ENCODE results near the gene MRTO4.
A peak's percentile ranks its signal among the peaks of the same experiment; 100 is the strongest.
"Not testable (repeated sequence)": the region's sequence is repeated elsewhere in the genome, so short reads cannot be mapped to it uniquely, and the experiment has no call there.

Gene MRTO4

DNA sequence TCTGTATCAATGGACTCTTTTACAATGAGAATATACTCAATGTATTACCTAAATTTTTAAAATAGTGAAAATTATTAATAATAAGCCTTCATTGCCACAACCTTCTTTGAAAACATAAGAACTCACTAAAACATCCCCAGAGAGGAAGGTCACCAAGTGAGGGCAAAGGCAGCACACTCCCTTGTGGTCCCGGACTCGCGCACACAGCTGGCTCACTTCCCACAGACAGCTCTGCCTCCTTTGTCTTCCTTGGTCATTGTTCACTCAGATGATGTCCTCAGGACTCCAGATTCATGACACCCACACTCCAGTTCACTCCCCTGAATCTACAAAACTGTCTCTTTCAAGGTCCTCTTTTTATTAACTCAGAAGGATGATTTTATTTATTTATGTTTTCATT is 22.4 kb upstream of the MRTO4 start:
- no peak for DNase-seq

DNA sequence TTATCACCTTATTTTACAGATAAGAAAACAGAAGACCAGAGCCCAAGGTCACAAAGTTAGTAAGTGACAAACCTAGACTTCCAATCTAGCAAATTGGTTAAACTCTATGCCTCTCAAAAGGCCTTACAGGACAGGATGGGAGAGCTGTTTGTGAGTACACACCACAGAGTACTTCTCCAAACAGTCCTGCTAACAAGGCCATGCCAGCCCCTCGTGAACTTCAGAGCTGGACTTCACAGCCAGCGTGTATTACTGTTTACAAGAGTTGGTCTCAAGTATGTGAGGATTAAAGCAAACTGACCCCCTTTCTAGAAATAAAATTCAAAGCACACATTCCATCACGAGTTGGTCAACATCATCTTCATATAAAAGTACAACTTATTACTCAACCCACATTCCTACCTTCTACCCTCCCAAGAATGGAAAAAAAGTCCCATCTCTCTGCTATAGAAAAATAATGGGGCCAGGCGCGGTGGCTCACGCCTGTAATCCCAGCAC is 21.7 kb upstream of the MRTO4 start:
- DNase-seq: no peak

DNA sequence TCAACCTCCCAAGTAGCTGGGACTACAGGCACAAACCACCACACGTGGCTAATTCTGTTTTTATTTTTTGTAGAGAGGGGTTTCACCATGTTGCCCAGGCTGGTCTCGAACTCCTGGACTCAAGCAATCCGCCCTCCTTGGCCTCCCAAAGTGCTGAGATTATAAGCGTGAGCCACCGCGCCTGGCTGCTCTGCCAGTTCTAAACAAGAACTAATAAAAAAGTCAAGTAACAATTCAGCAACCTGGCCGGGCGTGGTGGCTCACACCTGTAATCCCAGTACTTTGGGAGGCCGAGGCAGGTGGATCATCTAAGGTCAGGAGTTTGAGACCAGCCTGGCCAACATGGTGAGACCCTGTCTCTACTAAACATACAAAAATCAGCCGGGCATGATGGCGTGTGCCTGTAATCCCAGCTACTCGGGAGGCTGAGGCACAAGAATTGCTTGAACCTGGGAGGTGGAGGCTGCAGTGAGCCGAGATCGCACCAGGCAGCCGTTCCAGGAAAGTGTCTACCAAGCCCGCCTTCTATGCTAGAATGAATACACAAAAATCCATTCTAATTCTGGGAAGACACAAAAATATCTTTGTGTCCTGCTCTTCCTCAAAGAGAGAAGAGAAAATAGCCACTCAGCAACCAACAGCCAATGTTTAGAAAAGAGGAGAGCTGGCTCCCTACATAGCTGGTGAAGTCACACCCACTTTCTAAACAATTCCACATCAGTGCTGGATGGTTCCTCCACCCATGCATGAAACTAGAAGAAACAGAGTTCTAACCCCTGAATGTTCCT is 19.7 kb upstream of the MRTO4 start:
- DNase-seq: not testable (repeated sequence)

DNA sequence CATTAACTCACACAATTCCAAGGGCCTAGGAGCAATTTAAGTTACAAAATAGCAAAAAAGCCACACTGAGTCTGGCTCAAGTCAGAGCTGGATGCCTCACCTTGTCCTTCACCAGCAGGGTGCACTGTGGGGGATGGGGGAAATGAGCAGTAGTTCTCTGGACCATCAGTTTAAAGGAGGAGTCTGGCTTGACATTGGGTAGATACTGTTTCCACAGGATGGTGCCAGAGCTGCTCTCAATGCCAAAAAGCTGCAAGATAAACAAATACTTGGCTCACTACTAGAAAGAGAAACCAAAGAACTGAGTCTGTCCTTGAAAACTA is 19.1 kb upstream of the MRTO4 start:
- DNase-seq: no peak

DNA sequence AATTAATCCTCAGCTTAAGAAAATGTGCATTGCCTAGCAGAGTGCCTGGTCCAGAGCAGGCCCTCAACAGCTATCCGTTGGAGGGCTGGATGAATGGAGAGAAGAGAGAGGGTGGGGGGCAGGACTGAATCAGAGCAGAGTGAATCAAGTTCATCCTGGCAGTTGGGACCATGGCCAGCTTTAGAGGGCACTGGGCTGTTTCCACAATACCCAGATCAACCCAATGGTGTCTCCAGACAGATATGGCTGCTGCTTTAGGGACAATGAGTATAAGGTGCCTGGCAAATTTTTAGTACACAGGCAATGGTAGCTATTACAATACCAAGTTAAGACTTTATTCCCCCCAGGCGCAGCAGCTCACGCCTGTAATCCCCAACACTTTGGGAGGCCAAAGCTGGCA is 17.4 kb upstream of the MRTO4 start:
- no peak for DNase-seq

DNA sequence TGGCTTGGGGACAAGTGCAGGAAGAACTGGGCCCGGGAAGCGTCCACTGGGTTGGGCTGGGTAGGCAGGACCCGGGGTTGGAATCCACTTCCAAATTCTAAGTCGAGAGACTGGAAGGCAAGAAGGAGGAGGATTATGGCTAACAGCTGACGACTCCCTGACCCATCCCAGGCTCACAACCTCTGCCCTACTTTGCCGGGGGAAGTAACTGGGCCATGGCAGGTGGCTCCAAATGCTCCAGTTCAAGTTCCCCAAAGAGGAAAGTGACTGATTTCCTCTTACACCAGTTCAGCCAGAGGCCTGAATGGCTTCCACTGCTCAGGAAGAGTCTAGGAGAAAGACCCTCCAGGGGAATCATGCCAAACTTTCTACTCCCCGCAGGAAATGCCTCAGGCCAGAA is 11.7 kb upstream of the MRTO4 start:
- no peak for DNase-seq

DNA sequence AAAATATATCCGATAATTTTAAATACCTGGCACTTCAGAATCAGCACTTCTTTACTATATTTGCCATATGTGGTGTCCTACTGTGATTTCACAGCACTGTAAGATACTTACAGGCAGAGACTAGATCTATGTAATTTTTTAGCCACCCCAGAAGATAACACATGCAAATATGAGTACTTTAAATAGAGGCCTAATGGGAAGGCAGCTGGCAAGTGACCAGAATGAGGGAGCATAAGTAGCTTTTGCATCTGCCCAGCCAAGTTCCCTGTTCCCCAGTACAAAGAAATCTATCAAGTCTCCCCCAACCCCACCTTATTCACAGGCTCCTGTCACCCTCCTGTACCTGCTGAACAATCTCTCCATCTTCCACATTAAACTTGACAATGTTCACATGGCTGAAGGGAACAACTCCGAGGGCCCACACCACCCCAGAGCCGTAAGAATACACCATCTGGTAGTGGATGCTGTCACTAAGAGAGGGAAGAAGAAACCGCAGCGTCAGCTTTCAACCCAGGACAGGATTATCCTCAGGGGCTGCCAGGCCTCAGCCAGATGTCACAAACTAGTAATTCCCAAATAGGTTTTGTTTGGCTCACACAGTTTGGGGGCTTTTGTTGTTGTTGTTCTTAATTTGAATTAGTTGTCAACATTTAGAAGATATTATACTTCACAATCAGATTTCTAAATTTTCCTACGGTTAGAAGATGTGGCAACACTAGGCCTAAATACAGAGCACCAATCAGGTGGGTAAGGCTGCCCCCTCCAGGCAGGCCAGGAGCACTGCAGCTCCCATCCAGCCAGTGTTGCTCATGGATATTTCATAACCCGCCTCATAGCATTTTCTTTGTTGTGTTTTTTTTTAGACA is 10.7 kb upstream of the MRTO4 start:
- peak; percentile 56 to 74 for DNase-seq

DNA sequence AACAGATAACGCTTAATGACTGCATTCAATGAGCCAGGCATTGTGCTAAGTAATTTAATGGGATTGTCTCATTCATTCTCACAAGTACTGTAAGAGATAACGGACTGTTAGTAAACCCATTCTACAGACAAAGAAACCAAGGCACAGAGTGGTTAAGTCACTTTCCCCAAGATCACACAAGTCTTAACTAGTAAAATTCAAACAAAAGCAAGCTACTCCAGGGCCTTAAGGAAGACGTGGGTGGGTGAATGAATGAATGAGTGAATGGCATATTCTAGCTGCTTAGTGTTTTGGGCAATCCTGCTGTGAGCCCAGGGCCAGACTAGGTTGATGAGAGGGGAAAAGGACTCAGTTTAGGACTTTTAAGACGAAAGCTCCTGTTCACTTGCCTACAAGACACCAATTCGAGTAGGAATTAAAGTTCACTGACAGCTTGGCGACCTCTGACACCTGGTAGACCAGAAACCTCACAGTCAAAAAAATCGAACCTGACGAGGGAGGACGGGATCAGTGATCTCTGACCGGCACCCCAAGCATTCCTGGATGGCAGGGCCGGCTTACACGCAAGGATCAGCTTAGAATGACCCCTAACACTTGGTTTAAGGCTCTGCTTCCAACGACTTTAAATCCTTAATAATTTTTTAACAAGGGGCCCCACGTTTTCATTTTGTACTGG is 838 bp upstream of the MRTO4 start:
- DNase-seq: no peak

DNA sequence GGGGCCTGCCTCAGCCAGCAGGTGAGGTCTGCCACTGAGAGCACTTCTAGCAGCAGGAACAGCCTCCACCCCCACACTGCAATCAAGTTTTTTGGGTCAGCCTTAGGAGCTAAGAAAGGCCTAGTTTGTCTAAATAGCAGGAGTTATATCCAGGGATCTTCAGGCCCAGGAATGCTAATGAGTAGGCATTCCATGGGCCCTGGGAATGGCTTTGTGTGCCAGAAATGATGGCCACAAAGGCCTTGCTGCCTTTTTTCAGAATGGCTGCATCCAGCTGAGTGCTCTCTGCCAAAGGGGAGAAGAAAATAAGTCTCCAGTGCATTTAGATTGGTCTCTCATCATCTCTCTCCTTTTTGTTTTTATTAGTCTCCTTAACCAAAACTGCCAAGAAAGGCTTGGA is 2.8 kb downstream of the MRTO4 start:
- no peak for DNase-seq

DNA sequence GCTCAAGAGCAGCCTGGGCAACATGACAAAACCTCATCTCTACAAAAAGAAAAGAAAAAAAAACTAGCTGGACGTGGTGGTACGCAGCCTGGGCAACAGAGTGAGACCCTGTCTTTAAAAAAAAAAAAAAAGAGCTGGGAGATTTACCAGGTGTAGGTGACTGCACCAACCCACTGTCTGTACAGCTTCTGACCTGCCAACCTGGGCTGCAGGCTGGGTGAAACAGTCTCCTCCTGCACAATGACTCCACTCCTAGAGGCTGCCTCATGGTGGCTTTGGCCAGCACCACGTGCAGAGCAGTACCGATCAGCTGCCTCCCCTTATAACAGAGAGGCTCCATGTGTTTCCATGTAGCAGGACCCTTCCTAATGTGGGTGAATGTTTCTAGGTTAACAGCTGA is 3.7 kb downstream of the MRTO4 start:
- no peak for DNase-seq

DNA sequence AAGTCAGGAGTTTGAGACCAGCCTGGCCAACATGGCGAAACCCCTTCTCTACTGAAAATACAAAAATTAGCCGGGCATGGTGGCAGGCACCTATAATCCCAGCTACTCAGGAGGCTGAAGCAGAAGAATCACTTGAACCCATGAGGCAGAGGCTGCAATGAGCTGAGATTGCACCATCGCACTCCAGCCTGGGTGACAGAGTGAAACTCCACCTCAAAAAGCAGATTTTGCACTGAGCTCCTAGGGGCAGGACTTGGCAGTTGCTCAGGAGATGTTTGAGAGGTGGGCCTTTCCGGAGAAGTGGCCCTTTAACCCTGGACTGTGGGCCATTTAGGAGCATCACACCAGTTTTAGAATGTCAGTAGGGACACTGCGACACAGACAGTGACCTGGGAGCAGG is 4.7 kb downstream of the MRTO4 start:
- not testable (repeated sequence) for DNase-seq

DNA sequence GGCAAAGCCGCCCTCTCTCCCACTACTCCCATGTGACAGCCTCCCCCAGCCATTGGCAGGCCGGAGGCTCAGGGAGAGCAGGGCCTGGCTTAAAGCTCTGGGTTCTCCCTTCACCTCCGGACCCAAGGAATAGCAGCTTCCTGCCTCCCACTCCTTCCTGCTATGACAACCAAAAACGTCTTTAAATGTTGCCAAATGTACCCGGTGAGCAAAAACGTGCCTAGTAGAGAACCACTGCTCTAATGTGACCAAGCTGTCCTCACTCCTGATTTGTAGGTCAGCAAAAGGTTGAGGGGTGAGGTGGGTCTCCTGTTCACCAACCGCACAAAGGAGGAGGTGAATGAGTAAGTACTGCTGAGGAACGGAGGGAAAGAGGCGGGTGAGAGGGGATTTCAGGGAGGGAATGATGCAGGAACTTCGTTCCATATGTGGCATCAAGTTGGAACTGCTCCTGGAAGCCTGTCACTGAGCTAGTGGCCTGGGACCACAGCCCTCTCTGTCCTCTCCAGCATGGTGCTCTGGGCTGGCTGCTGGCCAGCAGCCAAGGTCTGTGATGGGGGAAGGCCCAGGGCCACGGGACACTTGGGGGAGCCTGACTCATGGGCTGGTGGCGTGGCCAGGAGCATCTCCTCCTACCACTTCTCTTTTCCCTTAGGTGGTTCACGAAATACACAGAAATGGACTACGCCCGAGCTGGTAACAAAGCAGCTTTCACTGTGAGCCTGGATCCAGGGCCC is 5.7 kb downstream of the MRTO4 start:
- no peak for DNase-seq

DNA sequence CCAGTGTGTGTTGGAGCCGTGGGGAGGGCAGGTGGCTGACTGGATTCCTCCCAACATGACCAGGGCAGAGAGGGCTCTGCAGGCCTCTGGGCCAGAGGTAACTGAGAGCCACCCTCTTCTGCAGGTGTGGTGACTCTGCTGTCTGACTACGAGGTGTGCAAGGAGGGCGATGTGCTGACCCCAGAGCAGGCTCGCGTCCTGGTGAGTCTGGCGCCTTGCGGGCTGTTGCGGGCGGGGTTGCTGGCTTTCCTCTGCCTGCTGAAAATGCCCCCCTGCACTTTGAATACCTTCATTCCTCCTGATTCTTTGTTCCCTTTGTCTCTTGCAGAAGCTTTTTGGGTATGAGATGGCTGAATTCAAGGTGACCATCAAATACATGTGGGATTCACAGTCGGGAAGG is 6.7 kb downstream of the MRTO4 start:
- no peak for DNase-seq

DNA sequence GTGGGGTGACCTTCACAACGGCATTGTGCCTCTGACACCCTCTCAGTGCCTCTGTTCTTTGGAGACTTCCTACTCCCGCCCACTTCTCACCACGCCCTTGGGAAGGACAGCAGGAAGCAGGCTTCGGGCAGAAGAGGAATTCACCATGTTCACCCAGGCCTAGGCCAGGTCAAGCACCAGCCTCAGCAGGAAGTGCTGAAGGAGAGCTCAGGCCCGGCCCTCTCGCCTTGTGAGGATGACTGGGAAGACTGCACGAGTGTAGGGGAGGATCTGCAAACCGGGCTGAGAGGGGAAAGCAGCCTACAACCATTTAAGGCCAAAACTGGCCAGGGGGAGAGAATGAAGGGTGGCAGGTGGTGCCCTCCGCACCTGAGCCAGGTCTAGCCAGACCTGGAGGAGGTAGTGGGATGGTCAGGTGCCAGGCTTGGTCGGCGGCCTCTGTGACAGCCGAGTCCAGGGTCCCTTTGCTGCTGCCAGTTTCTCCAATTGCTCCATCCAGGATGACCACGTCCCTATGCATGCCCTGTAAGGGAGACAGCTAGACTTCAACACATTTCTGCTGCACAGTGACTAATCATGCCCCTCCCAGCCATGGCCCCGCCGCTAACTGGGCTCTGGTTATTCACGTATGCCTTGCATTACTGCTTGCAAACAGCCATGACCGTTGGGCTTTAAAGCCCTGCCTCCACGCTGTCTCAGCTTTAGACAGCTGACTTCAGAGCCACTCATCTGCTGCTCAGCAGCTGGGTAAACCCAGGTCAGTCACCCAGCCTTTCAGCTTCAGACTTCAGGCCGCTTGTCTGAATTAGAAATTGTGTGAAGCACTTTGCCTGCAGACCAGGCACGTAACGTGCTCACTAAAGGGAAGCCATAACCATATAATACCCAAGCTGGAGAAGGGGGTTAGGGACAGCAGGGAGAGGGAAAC is 8.9 kb downstream of the MRTO4 start:
- DNase-seq: no peak

DNA sequence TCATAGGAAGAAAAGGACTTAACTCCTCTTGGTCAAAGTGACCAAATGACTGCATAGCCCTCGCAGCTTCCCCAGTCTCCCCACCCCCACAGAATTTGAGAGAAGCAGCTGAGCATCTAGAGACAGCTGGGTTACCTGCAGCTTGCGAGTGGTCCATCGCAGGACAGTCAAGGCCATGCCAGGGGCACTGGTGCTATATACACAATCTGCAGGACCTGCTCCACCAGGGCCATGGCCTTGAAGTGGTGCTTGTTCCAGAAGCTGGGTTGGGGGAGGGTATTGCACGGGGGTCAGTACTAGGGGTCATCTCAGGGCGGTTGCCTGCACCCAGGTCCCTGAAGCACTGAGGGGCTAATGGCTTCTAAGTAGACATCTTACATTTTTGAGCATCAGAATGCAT is 10.4 kb downstream of the MRTO4 start:
- DNase-seq: no peak

DNA sequence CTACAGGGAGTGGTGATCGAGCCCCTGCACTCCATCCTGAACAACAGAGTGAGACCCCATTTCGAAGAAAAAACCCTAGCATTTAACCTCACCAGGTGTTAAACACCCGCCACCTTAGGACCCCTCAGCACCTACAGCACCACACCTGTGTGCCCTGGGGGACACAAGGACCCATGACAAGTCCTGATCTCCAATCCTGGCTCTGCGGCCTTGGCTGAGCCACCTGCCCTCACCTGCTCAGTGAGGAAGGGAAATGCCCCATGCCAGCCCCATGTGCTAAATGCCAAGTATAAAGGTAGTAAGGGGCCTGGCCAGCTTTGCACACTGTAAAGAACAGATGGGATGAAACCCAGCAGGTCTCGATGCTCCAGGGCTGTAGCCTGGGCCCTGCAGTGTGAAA is 11.1 kb downstream of the MRTO4 start:
- no peak for DNase-seq

DNA sequence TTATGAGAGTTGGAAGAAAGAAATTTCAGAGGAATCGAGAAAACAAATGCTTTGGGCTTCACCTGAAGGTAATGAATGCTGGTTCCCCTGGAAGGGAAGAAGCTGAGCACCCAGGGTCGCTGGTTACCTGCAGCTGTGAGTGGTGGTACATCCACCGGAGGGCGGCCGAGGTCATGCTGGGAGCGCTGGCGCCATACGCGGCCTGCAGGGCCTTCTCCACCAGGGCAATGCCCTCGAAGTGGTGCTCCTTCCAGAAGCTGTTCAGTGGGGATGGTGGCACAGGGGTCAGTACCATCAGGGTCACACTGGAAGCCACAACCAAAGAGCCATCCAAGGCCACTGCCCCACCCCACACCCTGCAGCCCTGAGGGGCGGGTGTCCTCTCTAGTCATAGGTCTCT is 16.8 kb downstream of the MRTO4 start:
- DNase-seq: no peak

DNA sequence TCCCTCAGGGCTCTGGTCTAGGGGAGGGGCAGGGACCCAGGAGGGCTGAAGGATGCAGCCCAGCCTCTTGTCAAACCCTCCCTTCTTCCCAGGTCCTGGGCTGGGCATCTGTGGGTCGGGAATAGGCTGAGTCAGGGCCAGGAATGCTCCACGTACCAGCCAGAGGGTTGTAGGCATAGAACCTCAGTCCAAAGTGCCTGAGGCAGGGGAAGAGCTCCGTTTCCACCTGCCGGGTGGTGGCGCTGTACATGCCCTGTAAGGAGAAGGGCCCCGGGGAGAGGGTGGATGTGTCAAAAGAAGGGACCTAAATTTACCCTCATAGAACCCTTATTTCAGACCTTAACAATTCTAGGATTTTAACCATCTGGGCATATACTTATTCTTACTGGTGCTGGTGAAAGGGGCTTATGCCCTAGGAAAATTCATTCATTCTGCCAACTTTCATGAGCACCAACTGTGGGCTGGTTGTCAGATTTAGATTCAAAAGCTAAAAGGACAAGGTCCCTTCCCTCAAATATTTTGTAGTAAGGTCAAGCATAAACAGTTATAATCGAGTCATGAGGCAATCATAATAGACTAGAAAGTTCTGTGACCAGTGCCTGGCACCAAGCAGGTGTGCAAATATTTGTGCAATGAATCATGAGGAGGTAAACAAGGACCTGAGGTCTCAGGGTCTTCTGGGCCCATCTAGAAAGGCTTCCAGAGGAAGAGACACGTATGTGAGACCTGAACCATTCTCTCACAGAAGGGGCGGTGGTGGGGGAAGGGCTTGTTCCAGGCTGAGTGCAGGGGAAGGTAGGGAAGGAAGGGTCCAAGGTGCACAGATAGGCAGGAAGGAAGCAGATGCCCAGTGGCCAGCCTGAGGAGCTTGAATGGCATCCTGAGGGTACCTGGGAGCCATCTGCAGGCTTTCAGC is 18.1 kb downstream of the MRTO4 start:
- DNase-seq: not testable (repeated sequence)

DNA sequence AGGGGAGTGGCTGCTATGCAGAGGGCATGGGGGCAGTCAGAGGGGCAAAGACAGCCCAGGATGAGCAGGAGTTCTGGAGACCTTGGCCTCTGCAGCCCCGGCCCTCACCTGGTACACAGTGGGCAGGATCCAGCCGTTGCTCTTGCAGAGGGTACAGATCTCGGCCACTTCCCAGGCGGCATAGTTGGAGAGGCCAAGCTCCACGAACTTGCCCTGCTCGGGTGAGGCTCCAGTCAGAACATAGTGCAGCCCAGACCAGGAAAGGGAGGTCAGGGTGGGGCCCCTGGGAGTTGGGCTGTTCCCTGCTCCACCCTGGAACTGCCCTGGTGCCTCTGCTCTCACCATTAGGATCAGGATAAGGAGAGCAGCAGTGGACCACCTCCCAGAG is 18.7 kb downstream of the MRTO4 start:
- DNase-seq: not testable (repeated sequence)

DNA sequence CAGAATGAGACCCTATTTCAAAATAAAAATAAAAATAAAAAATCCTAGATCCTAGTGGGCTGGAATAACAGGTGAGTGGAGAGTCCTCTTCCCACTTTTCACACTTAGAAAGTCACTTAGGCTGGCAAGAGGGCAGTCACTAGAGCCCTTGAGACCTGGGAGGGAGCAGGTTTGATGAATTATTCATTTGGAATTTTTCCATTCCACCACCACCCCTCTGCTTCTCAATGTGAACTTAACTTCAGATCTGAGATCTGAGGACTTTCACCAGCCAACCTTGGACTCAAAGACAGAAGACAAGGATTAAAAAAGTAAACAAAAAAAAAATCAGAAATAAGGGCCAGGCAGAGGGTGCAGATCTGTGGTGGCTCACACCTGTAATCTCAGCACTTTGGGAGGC is 20.5 kb downstream of the MRTO4 start:
- DNase-seq: no peak

Measured in CD4-positive, alpha-beta T cell treated with Interferon alpha-2 for 1 hour (primary cell).